ENCODE results near the gene AMDHD1. TPM values are rescaled to one million over a fixed set of nuclear protein-coding genes. Genes with fewer than 3 reads are reported as not detected.
A peak's percentile ranks its signal among the peaks of the same experiment; 100 is the strongest.

AMDHD1 gene
- total and polyA plus RNA-seq, 2 donors (not counting 1 experiment from before 2014, with no cell fraction given) = 0.08 to 0.33 TPM

DNA sequence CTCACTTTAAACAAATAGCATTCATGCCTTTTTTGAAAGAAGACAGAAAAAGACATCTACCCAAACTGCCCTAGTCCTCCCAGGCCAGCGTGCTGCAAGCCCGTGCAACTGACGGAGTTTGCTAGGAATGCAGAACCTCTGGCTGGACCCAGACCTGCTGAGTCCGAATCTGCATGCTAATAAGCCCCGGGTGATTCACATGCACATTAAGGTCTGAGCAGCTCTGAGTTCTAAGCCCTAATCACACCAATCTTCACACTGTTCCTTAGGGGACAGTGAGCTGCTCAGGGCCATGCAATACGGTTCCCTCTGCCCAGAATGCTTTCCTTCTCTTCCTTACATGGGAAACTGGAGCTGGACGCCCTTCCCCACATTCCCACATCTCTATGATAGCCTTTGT, 27.8 kb downstream of the AMDHD1 start:
- Histone ChIP-seq H3K27me3 (ENCODE audit: control insufficient read depth, insufficient read depth, low read length) (no peaks in the 10 kb centered on the region), H3K79me2 (ENCODE audit: control insufficient read depth, insufficient read depth, low read length) (no peaks in the 10 kb centered on the region), H3K36me3 (ENCODE audit: control insufficient read depth, insufficient read depth, low read length) (no peaks in the 10 kb centered on the region), H3K9me3 (ENCODE audit: control insufficient read depth, insufficient read depth, low read depth, low read length) (no peaks in the 10 kb centered on the region), H3K4me2 (ENCODE audit: extremely low read depth, insufficient read depth, low read length) (no peak overlapping the region), H3K9ac (ENCODE audit: insufficient read depth, low read length) (no peak overlapping the region), H4K20me1 (ENCODE audit: control insufficient read depth, extremely low read depth, insufficient read depth, low read length) (no peaks in the 10 kb centered on the region), H3K27ac (ENCODE audit: insufficient read depth, low read length) (no peak overlapping the region), H3K4me1 (ENCODE audit: control insufficient read depth, extremely low read depth, insufficient read depth, low read length) (no peaks in the 10 kb centered on the region), H3K4me3 (replicated peaks in 1 of 4; ENCODE audit: control extremely low read depth in 1 of 4, insufficient read depth in 1 of 4, low read depth in 3 of 4, low read length in 4 of 4) (no peak overlapping the region), H2AFZ (ENCODE audit: low read length) (no peak overlapping the region)
- DNase-seq (ENCODE audit: low read depth in 2 of 2) = peak in 1 of 2 donors; percentile 40
- no peak for TF ChIP-seq CTCF (conservative IDR thresholded peaks at IDR 0.05 in 1 of 2, IDR thresholded peaks at IDR 0.05 in 1 of 2; ENCODE audit: low read depth in 1 of 2, low read length in 2 of 2)
- TF ChIP-seq EZH2 (IDR thresholded peaks at IDR 0.05; ENCODE audit: low read length, missing control alignments) = no peak

DNA sequence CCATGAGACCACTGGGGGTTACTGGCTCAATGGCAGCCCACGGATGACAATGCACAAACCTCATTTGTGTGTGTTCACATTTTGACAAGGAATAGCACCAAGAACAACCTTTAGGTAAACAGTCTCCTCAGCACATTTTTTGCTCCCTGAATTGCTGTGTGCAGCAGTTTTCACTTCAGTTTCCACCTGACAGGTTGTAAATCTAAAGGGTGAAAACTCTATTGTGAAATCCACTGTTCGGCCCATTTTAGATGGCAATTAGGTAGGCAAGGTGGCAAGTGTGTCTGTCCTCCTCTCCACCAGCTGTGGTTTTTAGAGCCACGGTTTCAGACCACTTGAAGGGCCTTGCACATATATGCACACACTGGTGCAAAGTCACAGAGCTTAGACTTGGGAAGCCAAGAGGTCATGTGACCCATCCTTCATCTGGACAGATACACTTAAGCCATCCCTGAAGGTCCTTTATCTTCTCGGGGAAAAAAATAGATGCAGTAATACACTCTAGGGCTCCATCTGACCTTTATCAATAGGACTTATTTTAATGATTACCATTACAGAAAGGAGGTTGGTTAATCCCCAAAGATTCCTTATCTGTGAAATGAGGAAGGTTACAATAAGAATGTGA, 29.8 kb downstream of the AMDHD1 start:
- DNase-seq (ENCODE audit: low read depth in 2 of 2) = no peak
- TF ChIP-seq CTCF (conservative IDR thresholded peaks at IDR 0.05 in 1 of 2, IDR thresholded peaks at IDR 0.05 in 1 of 2; ENCODE audit: low read depth in 1 of 2, low read length in 2 of 2) = no peak
- TF ChIP-seq EZH2 (IDR thresholded peaks at IDR 0.05; ENCODE audit: low read length, missing control alignments) = no peak
- Histone ChIP-seq H3K27me3 (ENCODE audit: control insufficient read depth, insufficient read depth, low read length) (no peaks in the 10 kb centered on the region), H3K9ac (ENCODE audit: insufficient read depth, low read length) (no peak overlapping the region), H3K4me1 (ENCODE audit: control insufficient read depth, extremely low read depth, insufficient read depth, low read length) (no peaks in the 10 kb centered on the region), H3K9me3 (ENCODE audit: control insufficient read depth, insufficient read depth, low read depth, low read length) (no peaks in the 10 kb centered on the region), H2AFZ (ENCODE audit: low read length) (no peak overlapping the region), H4K20me1 (ENCODE audit: control insufficient read depth, extremely low read depth, insufficient read depth, low read length) (no peaks in the 10 kb centered on the region), H3K4me2 (ENCODE audit: extremely low read depth, insufficient read depth, low read length) (no peak overlapping the region), H3K36me3 (ENCODE audit: control insufficient read depth, insufficient read depth, low read length) (no peaks in the 10 kb centered on the region), H3K27ac (ENCODE audit: insufficient read depth, low read length) (no peak overlapping the region), H3K4me3 (replicated peaks in 1 of 4; ENCODE audit: control extremely low read depth in 1 of 4, insufficient read depth in 1 of 4, low read depth in 3 of 4, low read length in 4 of 4) (no peak overlapping the region), H3K79me2 (ENCODE audit: control insufficient read depth, insufficient read depth, low read length) (no peaks in the 10 kb centered on the region)

- Histone ChIP-seq H3K9me3 (ENCODE audit: control insufficient read depth, insufficient read depth, low read depth, low read length) (no peaks in the 10 kb centered on the region), H3K79me2 (ENCODE audit: control insufficient read depth, insufficient read depth, low read length) (no peaks in the 10 kb centered on the region), H4K20me1 (ENCODE audit: control insufficient read depth, extremely low read depth, insufficient read depth, low read length) (no peaks in the 10 kb centered on the region), H2AFZ (ENCODE audit: low read length) (no peak overlapping the region), H3K9ac (ENCODE audit: insufficient read depth, low read length) (no peak overlapping the region), H3K27me3 (ENCODE audit: control insufficient read depth, insufficient read depth, low read length) (peaks cover 3% of the 10 kb centered on the region), H3K27ac (ENCODE audit: insufficient read depth, low read length) (no peak overlapping the region), H3K36me3 (ENCODE audit: control insufficient read depth, insufficient read depth, low read length) (no peaks in the 10 kb centered on the region), H3K4me3 (replicated peaks in 1 of 4; ENCODE audit: control extremely low read depth in 1 of 4, insufficient read depth in 1 of 4, low read depth in 3 of 4, low read length in 4 of 4) (no peak overlapping the region), H3K4me1 (ENCODE audit: control insufficient read depth, extremely low read depth, insufficient read depth, low read length) (no peaks in the 10 kb centered on the region), H3K4me2 (ENCODE audit: extremely low read depth, insufficient read depth, low read length) (no peak overlapping the region)
- no peak for TF ChIP-seq CTCF (conservative IDR thresholded peaks at IDR 0.05 in 1 of 2, IDR thresholded peaks at IDR 0.05 in 1 of 2; ENCODE audit: low read depth in 1 of 2, low read length in 2 of 2)
- TF ChIP-seq EZH2 (IDR thresholded peaks at IDR 0.05; ENCODE audit: low read length, missing control alignments) = no peak
- no peak for DNase-seq (ENCODE audit: low read depth in 2 of 2)
Observed at GRCh38 chr12:95974358-95974757, 31.2 kb downstream of the AMDHD1 start.

Measured in fibroblast of lung (primary cell).